DOHH2 (cell line): ENCODE measurements around the gene MAP1B.

Experiments
- EZH2phosphoT487 ChIP-seq: fragments of 200-600 bp; sonication (generic); IDR thresholded peaks from 2 replicates; pipeline ENCODE4 v1.6.1; 2017; ENCODE audit warnings: borderline replicate concordance, mild to moderate bottlenecking, antibody characterized with exemption, low read length, moderate library complexity, mixed read lengths
- TF ChIP-seq, protein P1 (sequence below): fragments of 200-600 bp; sonication (generic); IDR thresholded peaks from one replicate; pipeline ENCODE4 v1.5.1; 2014; ENCODE audit warnings: antibody characterized with exemption, mild to moderate bottlenecking, low read depth, low read length; ENCODE audit not compliant: poor library complexity, severe bottlenecking

DNA sequence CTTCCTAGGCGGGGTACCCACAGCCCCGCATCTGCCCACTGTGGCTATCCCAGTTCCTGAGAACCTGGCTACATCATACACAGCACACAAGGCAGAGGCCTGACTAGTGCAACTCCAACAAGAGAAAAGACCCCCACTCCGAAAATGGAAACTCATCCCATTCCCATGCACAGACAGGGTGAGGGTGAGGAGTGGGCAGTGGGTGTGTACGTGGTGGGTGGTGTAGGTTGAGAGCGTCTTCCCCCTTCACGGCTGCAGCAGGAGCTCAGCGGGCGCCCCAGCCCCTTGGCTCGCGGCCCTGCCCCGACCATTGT is 501 bp upstream of the MAP1B start:
- TF ChIP-seq, protein P1, sequence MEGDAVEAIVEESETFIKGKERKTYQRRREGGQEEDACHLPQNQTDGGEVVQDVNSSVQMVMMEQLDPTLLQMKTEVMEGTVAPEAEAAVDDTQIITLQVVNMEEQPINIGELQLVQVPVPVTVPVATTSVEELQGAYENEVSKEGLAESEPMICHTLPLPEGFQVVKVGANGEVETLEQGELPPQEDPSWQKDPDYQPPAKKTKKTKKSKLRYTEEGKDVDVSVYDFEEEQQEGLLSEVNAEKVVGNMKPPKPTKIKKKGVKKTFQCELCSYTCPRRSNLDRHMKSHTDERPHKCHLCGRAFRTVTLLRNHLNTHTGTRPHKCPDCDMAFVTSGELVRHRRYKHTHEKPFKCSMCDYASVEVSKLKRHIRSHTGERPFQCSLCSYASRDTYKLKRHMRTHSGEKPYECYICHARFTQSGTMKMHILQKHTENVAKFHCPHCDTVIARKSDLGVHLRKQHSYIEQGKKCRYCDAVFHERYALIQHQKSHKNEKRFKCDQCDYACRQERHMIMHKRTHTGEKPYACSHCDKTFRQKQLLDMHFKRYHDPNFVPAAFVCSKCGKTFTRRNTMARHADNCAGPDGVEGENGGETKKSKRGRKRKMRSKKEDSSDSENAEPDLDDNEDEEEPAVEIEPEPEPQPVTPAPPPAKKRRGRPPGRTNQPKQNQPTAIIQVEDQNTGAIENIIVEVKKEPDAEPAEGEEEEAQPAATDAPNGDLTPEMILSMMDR = no peak
- no peak for TF ChIP-seq EZH2phosphoT487
